WI38 (cell line): Measurements from ENCODE around the gene GPC1.

Experiments
- H3K4me3 ChIP-seq: 2 replicates; pipeline ENCODE4 v1.5.1; 2011; ENCODE audit warnings: low read depth, mild to moderate bottlenecking, control low read depth, low read length
- CTCF ChIP-seq: IDR thresholded peaks from 2 replicates; pipeline ENCODE4 v1.5.1; 2012; ENCODE audit warnings: low read depth, mild to moderate bottlenecking, control low read depth, low read length

Gene GPC1

DNA sequence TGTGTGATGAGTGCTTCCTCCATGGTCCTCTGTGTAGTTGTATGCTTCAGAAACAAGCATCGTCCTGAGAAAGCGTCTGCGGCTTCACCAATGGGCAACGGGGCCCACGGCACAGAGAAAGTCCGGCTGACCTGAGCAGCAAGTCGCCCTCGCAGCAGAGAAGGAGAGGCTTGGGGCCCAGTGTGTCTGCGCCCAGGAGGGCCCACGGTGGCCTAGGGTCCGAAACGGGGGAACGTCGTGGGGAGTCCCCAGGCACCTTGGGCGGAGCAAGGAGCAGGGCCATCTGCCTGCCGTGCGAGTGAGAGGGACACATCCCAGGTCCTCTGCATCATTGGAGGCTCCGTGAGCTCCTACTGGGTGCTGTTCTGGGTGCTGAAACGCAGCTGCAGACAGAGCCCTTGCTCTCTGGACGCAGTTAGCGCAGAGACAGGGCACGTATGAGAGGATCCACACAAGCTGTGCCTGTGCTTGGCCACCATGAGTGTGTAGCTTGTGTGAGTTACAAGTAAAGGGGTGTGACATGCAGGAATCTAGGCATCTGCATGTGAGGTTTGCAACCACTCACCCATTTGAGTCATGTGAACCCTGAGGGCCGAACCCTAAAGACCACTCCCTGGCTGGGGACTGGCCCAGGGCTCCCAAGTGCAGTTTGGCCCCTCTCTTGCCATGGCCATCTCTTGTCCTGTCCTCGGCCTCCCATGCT lies 10.6 kb downstream of the GPC1 start:
- TF ChIP-seq CTCF, result no peak
- no peak overlapping the region for H3K4me3 ChIP-seq

DNA sequence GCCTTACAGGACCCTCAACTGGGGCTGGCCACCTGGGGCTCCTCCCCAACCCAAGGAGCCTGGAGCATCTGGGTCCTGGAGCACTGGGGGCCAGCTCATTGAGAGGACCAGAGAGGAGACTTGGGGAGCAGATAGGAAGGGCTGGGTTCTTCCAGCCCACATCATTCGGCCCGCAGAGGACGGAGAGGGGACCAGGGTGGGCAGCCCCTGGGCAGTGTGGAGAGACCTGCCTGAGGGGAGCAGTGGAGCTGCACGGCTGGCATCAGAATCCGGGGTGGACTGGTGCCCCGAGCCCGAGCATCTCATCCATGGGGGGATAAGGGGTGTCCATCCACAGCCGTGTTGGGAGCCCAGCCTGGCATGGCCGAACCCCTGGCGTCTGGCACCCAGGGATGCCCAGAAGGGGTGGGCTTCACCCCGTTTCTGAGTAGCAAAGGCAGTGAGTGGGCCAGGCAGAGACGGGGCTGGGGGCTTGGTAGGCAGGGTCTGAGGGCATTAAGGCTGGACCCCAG lies 11.3 kb downstream of the GPC1 start:
- TF ChIP-seq CTCF, result no peak
- no peak overlapping the region for H3K4me3 ChIP-seq

DNA sequence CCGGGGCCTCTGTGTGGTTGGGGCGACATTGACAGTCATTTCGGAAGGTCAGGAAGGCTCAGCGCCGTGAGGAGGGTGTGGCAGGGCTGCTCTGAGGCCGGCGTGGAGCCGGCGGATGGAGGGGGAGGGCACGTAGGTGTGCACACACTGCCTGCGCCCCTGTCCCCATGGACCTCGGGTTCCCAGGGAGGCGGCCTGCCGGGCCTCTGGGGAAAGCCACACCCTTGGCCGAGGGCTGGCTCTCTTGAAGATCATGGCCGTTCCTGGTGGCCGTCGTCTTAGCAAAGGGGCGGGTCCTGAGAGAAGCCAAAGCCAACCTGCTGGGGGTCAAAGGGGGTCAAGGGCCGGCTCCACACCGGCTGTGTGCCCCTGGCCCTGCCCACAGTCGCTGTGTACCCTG lies 11.9 kb downstream of the GPC1 start:
- H3K4me3 ChIP-seq, result no peak overlapping the region
- no peak for TF ChIP-seq CTCF

- H3K4me3 ChIP-seq, result no peak overlapping the region
- TF ChIP-seq CTCF, result no peak
These were observed 12.5 kb downstream of the GPC1 start for GRCh38 chr2:240447934-240448333.

DNA sequence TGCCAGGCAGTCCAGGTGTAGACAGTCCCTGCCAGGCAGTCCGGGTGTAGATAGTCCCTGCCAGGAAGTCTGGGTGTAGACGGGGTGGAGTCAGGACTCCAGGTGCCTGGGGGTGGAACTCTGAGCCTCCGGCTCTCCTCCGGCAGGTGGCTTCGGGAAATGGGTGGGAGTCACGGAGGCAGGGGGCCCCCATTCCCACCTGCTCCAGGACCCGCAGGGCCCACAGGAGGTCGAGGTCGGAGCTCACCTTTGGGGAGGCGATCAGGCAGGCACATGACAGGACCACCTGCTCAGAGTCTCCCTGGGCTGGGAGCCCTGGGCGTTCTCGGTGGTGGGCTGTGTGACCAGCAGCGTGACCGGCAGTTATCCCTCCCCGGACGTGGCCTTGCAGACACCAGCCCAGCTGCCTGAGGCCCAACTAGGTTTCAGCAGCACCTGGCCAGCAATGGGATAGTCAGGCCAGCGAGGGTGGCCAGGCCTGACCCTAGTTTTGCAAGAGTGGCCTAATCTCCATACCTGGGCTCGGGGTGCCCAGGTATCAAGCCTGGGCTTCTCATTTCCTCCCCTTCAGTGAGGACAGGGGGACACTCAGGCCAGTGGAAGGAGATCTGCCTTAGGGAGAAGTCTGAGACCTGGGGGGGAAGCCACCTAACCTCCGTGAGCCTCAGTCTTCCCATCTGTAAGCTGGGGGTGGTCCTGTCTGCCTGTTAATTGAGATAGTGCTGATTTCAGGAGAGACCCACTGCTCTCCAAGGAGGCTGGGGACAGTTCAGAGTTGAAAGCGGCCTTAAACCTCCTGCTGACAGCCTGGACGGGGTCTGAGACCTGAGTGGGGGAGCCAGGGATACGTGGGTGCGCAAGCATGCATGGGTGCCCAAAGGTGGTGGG lies 13.2 kb downstream of the GPC1 start:
- H3K4me3 ChIP-seq, result no peak overlapping the region
- no peak for TF ChIP-seq CTCF

DNA sequence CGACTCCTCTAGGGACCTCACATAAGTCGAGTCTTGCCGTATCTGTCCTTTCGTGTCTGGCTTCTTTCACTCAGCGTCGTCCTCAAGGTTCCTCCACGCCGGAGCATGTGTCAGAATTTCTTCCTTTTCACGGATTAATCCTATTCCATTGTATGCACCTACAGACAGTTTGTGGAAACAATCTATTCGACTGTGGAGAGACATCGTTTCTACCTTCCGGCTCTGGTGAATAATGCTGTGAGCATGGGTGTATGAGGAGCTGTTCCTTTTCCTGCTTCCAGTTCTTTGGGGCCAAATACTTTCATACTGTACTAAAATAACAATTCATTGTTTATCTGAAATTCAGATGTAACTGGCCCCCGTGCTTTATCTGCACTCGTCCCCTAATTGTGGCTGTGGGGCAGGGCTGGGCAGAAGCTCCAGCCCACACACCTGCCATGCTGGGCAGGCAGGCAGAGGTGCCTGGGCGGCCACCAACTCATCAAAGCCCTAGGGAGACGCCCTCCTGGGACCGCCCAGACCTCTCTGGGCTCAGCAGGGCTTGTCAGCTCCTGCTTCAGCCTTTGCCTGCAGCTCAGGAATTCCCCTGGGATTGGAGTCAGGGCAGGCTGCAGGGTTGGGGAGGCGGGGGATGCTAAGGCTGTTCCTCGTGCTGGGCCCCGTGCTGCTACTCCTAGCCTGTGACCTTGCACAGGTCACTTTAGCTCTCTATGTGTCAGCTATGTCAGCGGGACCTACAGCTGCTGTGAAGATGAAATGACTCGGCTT lies 14.5 kb downstream of the GPC1 start:
- TF ChIP-seq CTCF, result no peak
- no peak overlapping the region for H3K4me3 ChIP-seq
